GM19395 (cell line): ENCODE results near the gene TTYH2.

Experiments
- ATAC-seq: cut with Tn5 transposase; IDR thresholded peaks from one replicate; pipeline ENCODE4 v1.9.1; 2021; ENCODE audit warnings: mild to moderate bottlenecking, moderate library complexity; ENCODE audit not compliant: unreplicated experiment

Gene TTYH2

GRCh38 chr17:74282587-74283370 lies 69.4 kb downstream of the TTYH2 start:
- ATAC-seq: no peak

- no peak for ATAC-seq
Measured at GRCh38 chr17:74283371-74283673, 70.0 kb downstream of the TTYH2 start.

GRCh38 chr17:74287031-74287602 lies 73.7 kb downstream of the TTYH2 start:
- no peak for ATAC-seq

DNA sequence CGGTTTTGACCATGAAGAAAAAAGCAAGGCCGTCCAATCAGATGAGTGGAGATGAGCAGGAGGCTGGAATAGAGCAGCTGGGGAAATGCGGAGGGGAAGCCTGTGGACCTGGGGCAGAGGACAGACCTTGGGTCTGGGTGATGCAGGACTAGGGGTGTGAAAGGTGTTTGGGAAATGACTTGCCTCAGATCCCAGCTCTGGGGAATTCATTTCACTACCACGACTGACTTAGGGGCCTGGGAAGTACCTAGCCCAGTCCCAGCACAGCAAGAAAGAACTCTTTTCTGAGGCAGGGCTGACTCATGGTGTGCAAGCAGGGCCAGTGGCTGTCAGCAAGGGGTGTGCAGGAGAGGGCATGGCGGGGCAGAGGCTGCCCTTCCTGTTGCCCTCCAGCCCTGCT lies 75.4 kb downstream of the TTYH2 start:
- no peak for ATAC-seq

DNA sequence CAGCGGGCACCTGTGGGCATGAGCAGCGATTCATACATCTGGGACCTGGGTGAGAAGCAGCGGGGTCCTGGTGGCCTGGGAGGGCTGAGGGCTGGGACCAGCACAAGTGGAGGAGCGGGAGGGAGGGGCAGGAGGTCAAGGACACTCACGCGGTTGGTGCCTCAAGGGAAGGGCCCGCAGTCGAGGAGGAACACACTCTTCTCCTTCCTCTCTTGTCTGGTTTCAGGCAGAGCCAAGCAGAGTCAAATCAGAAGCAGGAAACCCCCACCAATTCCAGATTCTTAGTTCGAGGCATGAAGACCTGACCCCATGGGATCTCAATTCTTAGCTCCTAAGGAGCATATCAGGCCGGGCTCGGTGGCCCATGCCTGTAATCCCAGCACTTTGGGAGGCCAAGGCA lies 76.3 kb downstream of the TTYH2 start:
- no peak for ATAC-seq

GRCh38 chr17:74290340-74290739 lies 77.0 kb downstream of the TTYH2 start:
- ATAC-seq: no peak

GRCh38 chr17:74292495-74292894 lies 79.1 kb downstream of the TTYH2 start:
- ATAC-seq: no peak

DNA sequence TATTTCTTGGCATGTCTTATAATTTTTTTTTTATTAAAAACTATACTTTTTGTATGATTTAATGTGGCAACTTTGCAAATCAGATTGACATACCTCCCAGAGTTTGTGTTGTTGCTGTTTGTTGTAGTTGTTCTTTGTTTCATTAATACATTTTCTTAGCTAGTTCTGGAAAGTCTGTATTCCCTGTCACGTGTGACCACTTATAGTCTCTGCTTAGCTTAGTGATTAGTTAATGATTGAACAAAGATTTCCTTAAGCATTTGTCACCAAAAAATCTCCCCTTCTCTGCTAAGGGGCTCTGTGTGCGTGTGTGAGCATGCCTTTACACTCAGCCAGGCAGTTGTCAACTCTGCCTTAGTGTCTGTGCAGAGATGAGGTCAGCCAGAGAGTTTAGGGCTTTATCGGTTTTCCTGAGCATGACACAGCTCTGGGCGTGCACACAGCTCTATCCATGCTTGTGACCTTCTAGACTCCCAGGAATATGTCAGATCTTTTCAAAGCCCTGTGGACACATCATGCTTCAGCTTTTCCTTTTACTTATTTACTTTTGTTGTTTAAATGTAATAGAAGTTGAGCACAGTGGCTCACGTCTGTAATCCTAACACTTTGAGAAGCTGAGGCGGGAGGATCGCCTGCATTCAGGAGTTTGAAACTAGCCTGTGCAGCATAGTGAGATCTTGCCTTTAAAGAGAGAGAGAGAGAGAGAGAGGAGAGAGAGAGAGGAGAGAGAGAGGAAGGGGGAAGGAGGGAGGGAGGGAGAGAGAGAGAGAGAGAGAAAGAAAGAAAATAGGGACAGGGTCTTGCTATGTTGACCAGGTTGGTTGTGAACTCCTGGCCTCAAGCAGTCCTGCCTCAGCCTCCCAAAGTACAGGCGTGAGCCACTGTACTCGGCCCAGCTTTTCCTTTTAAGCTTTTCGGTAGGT lies 82.5 kb downstream of the TTYH2 start:
- ATAC-seq: no peak

DNA sequence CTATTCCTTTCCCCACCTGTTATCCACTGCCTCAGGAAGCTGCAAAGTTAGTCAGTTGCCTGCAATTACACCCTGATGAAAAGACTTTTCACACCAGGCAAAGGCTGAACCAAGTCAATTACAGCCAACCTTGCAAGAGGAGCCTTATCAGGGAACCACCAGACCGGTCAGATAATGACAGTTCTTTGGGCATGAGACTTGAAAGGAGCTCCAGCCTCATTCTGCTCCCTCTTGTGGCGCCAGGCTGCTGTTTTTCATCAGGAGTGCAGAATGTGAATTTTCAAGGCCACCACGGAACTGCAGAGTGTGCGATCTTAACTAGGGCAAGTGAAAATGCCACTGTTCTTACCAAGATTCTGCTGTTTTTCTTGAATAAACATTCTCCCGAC lies 83.2 kb downstream of the TTYH2 start:
- ATAC-seq: no peak

DNA sequence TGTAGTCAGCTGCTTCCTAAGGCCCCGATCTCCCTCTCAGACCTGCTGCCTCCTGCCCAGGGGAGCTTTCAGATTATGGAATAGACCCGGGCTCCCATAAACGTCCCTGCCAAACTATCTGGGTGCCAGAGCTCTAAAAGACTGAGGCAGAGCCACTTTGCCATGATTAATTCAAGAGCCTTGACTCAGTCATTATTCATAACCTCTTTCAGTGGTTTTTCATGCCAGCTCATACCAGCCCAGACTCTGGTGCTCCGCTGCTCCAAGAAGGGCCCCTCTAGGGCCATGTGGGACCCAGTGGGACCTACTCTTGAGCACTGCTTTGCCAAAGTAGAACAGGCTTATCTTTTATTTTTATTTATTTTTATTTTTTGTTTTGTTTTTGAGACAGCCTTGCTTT lies 84.6 kb downstream of the TTYH2 start:
- ATAC-seq: no peak

DNA sequence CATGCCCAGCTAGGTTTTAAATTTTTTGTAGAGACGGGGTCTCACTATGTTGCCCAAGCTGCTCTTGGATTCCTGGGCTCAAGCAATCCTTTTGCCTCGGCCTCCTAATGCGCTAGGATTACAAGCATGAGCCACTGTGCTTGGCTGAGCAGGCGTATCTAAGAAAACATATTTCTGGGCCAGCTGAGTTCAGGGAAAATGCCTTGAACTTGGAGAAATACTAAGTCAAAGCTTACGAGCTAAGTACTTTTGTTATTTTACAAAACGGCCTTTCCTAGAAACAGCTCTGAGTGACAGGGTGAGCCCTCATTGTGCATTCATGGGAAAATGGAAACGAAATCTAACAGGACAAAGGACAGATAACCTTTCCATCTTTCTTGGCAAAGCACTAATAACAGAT lies 85.4 kb downstream of the TTYH2 start:
- no peak for ATAC-seq

DNA sequence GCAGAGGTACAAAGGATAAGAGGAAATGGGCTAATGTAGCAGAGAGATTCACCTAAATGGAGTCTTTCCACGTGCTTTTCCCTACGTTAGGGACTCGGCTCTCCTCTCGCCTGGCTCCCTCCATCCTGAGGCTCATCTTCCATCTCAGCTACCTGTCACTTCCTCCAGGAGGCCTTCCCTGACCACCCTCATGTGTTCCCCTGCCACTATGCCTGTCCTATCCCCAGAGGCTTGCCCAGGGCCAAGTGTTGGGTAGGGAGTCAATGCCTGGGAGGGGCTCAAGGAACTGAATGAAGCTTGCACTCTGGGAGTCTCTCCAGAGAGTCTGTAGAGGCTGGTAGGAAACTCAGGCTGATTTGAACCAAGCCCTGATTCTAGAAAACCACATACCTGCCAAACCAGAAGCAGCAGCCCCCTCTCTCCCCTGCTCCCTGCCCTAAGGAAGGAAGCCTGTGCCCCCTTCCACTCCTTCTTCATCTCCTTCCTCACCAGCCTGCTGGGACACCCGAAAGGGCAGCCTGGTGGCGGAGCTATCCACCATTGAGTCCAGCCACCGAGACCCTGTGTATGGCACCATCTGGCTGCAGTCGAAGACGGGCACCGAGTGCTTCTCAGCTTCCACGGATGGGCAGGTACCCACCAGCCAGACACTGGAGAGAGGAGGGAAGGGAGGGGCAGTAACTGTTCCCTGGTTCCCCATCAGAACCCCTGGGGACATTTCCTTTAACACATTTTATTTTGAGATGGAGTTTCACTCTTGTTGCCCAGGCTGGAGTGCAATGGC lies 86.0 kb downstream of the TTYH2 start:
- no peak for ATAC-seq

DNA sequence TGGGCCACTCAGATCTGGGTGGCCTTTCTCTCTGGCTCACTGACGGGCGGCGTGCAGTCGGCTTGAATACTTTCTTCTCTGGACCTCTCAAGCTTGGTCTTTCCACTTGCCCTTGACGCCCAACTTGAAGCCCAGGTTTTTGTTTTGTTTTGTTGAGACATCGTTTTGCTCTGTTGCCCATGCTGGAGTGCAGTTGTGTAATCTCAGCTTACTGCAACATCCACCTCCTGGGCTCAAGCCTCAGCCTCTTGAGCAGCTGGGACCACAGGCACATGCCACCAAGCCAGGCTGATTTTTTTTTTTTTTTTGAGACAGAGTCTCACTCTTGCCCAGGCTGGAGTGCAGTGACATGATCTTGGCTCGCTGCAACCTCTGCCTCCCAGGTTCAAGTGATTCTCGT lies 89.9 kb downstream of the TTYH2 start:
- ATAC-seq: no peak

DNA sequence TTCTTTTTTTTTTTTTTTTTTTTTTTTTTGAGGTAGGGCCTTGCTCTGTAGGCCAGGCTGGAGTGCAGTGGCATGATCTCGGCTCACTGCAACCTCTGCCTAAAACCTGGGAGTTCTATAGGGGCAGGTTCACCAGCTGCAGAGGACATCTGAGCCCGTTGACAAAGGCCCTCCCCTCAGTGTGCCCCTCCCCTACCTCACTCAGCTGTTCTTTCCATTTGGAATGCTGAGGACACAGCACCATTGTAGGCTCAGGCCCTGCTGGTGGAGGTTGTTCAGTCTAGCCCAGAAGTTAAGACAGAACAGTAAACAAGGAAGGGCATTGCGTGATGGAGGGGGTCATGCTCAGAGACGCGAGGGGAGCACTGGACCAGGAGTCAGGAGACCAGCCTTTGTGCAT lies 90.8 kb downstream of the TTYH2 start:
- no peak for ATAC-seq

DNA sequence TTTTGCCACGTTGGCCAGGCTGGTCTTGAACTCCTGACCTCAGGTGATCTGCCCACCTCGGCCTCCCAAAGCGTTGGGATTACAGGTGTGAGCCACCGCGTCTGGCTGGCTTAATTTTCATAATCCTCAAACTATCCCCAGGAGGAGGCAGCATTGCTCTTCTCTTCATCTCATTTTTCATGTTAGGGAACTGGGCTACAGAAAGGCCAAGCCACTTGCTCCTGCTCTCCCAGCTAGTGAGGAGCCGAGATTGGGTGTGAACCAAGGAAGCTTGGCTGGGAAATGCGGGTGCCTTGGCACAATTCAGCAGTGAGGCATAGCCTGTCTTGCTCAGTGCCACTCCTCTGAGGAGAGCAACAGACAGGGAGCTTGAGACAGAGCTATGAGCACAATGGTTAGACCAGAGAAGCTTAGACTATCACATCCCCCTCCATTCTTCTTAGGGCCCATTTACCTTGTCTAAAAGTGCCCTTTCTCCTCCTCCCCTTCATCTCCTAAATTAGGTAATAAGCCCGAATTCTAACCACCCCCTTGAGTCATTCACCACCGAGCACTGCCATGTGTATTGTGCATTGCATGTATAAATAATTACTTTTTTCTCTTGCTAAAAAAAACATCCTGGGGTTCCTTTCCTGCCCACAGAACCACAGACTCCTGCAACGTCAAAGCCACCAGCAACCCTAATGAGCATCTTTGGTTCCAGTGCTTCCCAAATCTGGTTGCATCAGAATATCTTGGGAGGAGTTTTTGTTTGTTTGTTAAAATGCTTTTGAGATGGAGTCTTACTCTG lies 92.7 kb downstream of the TTYH2 start:
- ATAC-seq: no peak

DNA sequence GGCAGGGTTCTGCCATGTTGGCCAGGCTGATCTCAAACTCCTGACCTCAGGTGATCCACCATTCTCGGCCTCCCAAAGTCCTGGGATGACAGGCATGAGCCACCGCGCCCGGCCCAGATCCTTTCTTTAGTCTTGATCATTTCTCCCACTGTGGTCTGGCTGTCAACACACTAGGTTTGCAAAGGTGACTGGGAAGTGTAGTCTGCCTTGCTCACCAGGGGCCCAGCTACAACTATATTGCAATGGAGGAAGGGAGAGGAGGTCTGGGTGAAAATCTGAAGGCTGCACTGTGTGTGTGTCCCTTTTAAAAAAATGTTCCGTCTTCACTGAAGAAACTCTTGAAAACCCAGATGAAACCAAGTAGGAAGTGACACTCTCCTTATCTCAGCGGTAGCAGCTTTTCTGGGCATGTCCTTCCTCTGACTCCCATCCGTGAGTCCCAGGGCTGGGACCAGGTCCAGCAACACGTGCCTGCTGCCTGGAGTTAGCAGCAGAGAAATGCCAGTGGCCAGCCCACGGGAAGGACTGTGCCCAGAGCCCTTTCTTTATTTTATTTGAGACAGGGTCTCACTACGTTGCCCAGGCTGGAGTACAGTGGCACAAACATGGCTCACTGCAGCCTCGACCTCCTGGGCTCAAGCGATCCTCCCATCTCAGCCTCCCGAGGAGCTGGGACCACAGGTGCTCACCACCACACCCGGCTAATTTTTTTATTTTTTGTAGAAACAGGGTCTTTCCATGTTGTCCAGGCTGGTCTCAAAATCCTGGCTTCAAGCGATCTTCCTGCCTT lies 94.8 kb downstream of the TTYH2 start:
- ATAC-seq: no peak

GRCh38 chr17:74309902-74310301 lies 96.5 kb downstream of the TTYH2 start:
- ATAC-seq: no peak
